GM20000 (cell line): ENCODE data around the gene IRF2BP1.

ENCODE experiments used
- DNase-seq: peaks from one replicate; pipeline ENCODE4 v3.0.0; 2012; ENCODE audit warnings: low spot score
- TF ChIP-seq, protein P1 (sequence below): IDR thresholded peaks from 2 replicates; pipeline ENCODE4 v1.5.1; 2012; ENCODE audit warnings: mild to moderate bottlenecking, control low read depth; ENCODE audit errors: extremely low read depth, missing control alignments

The IRF2BP1 gene

GRCh38 chr19:45852145-45852750 is 33.7 kb downstream of the IRF2BP1 start:
- DNase-seq: no peak
- TF ChIP-seq, protein P1, sequence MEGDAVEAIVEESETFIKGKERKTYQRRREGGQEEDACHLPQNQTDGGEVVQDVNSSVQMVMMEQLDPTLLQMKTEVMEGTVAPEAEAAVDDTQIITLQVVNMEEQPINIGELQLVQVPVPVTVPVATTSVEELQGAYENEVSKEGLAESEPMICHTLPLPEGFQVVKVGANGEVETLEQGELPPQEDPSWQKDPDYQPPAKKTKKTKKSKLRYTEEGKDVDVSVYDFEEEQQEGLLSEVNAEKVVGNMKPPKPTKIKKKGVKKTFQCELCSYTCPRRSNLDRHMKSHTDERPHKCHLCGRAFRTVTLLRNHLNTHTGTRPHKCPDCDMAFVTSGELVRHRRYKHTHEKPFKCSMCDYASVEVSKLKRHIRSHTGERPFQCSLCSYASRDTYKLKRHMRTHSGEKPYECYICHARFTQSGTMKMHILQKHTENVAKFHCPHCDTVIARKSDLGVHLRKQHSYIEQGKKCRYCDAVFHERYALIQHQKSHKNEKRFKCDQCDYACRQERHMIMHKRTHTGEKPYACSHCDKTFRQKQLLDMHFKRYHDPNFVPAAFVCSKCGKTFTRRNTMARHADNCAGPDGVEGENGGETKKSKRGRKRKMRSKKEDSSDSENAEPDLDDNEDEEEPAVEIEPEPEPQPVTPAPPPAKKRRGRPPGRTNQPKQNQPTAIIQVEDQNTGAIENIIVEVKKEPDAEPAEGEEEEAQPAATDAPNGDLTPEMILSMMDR: no peak

DNA sequence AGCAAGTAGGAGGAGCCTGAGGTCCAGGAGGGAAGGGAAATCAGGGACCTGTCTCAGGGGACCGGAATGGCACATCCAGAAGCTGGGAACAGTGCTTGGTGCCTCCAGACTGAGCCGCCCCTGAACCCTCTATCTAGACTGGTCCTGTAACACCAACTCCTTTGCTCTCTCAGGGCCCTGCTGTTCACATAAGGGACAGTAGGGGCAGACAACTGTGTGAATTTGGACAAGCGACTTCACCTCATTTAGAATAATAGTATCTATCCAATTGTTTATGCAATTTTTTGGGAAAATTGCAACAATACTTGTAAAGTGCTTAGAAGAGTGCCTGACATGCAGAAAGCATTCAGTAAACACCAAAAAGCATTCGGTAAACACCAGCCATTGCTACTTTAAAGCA is 37.0 kb downstream of the IRF2BP1 start:
- TF ChIP-seq, protein P1: no peak
- DNase-seq: no peak

- TF ChIP-seq, protein P1: no peak
- DNase-seq: no peak
Measured at GRCh38 chr19:45847663-45848062, 38.3 kb downstream of the IRF2BP1 start.

DNA sequence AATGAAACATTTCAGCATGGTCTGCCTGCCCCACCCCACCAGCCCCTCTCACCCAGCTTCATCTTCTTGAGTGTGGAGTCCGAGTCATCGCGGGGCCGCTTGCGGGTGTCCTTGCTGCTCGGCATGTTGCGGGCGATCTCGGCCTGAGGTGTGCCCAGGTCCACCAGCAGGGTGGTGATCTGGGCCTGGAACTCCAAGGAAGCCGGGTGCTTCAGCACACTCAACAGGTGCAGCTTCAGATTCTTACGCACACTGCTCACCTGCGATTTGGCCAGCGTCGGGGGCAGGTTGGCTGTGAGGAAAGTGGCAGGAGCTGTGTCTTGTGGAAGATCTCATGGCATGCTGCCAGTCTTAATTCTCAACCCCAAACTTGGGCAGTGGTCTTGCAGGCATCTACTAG is 43.7 kb downstream of the IRF2BP1 start:
- no peak for DNase-seq
- TF ChIP-seq, protein P1: no peak

- TF ChIP-seq, protein P1: no peak
Measured at GRCh38 chr19:45834970-45835369, 51.0 kb downstream of the IRF2BP1 start.

More at GRCh38 chr19:45834970-45835369, 51.0 kb downstream of the IRF2BP1 start:
- no peak for DNase-seq
